Measurements from ENCODE around the gene PCCB.
"Not testable (repeated sequence)": the region's sequence is repeated elsewhere in the genome, so short reads cannot be mapped to it uniquely, and the experiment has no call there.

Gene PCCB

DNA sequence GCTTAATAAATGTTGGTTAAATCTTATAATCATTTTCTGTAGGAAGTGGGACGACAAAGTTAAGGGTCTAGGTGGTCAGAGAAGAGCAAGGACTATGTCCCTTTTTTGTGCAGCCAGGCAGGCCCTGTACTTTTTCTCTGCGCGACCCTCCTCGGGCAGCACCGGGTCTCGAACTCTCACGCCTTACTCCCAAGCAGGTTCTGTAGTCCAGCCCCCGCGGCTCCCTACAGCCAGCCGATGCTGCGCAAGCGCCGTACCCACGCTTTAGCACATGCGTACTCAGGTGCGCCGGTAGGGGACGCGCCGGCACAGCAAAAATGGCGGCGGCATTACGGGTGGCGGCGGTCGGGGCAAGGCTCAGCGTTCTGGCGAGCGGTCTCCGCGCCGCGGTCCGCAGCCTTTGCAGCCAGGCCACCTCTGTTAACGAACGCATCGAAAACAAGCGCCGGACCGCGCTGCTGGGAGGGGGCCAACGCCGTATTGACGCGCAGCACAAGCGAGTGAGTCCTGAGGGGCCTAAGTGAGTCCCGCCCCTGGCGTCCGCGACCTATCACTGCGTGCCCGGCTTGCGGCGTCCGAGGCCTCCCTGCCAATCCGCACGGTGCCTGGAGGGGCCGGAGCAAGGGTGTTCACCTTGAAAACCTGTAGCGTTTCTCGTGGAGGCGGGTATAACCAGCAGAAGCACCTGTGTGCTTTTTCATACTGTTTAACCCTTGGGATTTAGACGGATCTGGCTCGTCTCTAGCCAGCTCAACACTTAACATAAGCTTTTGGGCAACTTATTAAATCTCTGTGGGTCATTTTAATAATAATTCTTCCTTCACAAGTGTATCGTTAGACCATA lies at the start of gene PCCB:
PCCB (plus strand) TSS at position 282 of the 844 bp plus-strand sequence; CDS start at position 318, 36 bp downstream.
- peak within 1 kb of the TSS; percentile 63 for H3K4me3 ChIP-seq (ENCODE audit: low read depth, low read length)
- peak; percentile 79 for DNase-seq (ENCODE audit: low read depth)

DNA sequence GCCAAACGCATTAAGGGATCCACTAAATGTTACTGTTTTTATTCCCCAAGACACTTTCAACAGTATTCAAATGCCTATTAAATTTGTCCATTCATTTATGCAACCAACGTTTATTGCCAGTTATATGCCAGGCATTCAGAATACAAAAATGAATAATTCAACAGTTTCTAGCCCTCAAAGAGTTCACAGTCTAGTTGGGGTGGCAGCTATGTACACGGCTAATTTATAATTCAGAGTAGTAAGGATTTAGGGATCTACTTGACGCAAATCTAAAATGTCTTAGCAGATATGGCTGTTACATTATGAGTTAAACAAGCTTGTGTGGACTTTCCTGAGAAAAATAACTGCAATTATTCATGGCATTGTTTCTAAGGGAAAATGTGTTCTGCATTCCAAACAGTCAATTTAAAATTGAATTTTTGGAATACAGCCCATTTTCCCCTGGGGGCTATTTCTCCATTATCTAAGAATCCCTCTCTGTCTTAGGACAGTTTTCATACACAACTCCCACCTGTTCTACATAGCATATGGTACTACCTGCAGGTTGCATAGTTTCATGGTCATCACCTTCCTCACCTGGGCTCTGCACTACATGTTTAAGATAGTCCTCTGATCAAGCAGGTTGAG lies 42.5 kb upstream of the PCCB start:
- no peak overlapping the region for H3K4me3 ChIP-seq (ENCODE audit: low read depth, low read length)
- no peak for DNase-seq (ENCODE audit: low read depth)

DNA sequence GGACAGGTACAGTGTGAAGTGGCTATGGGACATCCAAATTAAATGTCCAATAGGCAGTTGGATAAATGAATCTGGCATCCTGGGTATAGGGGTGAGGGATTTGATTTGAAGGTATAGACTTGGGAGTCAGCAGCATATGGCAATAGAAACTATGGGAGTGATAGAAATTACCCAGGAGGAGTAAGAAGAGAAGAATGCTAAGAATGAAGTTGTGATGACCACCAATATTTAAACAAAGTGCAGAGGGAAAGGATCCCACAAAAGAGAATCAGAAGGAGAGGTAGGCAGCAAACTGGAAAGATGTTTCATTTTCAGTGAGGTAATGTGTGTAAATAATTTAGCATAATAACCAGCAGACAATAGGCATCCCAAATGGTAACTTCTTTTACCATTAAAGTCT lies 40.2 kb upstream of the PCCB start:
- DNase-seq (ENCODE audit: low read depth) = no peak
- no peak overlapping the region for H3K4me3 ChIP-seq (ENCODE audit: low read depth, low read length)

DNA sequence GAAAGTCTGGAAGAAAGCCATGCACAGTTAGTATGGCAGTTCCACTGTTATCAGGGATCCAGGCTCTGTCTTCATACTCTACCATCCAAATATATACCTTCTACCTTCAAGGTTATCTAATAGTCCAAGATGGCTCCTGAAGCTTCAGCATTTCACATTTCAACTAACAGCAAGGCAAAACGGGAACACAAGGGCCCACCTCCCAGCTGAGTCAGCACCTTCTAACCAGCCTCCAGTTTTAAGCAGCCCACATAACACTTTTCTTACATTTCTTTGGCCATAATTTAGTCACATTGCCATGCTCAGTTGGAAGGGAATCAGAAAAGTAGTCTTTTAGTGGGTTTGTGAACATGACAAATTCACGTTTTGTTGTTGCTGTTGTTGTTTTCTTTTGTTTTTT lies 38.6 kb upstream of the PCCB start:
- H3K4me3 ChIP-seq (ENCODE audit: low read depth, low read length) = no peak overlapping the region
- DNase-seq (ENCODE audit: low read depth) = no peak

GRCh38 chr3:136222746-136223145 lies 27.4 kb upstream of the PCCB start:
- not testable (repeated sequence) for DNase-seq (ENCODE audit: low read depth); H3K4me3 ChIP-seq (ENCODE audit: low read depth, low read length)

DNA sequence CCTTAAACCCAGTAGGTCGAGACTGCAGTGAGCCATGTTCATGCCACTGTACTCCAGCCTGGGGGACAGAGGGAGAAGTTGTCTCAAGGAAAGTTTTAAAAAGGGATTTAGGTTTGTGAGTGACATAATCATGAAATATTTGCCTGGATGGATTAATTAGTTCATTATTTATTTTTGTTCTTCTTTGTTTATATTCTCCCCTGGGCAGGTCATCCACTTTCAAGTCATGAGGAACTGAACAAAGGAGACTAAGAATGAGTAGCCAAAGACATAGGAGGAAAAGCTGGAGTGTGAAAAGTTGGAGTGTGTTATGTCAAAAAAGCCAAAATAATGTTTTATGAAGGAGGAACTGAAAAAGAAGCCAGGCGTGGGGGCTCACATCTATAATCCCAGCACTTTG lies 17.7 kb upstream of the PCCB start:
- H3K4me3 ChIP-seq (ENCODE audit: low read depth, low read length) = no peak overlapping the region
- DNase-seq (ENCODE audit: low read depth) = no peak

GRCh38 chr3:136235545-136235944 lies 14.6 kb upstream of the PCCB start:
- no peak for DNase-seq (ENCODE audit: low read depth)
- H3K4me3 ChIP-seq (ENCODE audit: low read depth, low read length) = no peak overlapping the region

GRCh38 chr3:136236109-136236508 lies 14.0 kb upstream of the PCCB start:
- no peak overlapping the region for H3K4me3 ChIP-seq (ENCODE audit: low read depth, low read length)
- no peak for DNase-seq (ENCODE audit: low read depth)

DNA sequence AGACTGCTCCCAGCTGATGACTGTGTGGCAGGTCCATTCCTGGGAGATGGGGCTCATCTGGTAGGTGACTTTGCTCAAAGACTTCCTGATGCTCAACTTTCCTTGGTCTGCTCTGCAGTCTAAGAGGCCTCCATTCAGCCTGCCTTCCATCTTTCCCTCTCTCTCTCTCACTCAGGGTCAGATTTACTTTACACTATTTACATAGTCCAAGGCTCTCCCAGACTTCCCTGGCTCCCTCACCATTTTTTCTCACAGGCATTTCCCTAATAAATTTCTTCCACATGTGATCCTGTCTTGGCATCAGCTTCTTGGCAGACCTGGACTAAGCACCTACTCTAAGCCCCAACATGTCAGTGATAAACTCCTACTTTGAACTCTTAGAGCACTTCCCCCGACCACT lies 13.0 kb upstream of the PCCB start:
- H3K4me3 ChIP-seq (ENCODE audit: low read depth, low read length) = no peak overlapping the region
- DNase-seq (ENCODE audit: low read depth) = no peak

DNA sequence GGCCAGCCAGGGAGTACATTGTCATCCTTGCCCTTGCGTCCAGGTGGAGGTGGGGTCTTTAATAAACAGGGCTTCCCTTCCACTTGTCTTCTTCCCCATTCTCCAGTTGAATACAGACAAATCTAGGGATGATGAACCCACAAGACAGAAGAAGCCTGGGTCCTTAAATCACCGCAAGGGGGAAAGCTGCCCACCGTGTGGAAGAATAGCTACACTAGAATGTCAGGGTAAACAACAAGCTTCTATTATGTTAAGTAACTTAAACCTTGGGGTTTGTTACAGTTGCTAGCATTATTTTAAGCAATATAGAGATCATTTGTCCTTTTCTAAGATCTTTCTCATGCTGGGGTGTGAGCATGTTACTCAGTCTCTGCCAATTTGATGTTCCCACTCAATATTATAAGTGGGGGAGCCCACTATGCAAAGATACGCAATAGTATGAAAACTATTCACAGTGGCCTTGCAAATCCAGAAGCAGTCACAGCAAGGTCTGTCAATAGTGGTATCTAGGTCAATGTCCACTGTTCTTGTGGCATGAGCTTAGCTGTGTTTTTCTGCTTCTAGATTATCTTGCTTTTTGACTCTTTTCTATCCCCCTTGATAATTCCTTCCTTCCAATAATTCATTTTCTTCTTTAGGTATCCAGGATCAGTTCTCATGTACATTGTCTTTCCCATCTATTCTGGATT lies 12.0 kb upstream of the PCCB start:
- H3K4me3 ChIP-seq (ENCODE audit: low read depth, low read length) = no peak overlapping the region
- DNase-seq (ENCODE audit: low read depth) = no peak

DNA sequence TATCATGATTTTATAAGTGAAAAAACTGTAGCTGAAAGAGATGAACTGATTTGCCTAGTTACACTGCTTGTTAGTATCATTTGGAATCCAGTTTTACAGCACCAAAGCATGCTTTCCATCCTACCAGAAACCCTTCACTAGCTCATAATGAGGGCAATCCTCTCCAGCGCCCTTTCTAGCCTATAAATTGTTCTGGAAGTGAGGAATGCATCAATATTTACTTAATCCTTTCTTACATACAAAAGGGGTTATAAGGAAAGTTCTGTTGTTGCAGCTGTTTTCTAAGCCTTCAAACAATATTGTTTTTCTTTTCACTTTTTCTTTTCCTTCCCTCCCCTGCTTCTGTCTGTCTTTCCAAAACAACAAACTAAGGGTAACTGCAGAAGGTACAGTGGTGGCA lies 11.0 kb upstream of the PCCB start:
- H3K4me3 ChIP-seq (ENCODE audit: low read depth, low read length) = no peak overlapping the region
- DNase-seq (ENCODE audit: low read depth) = no peak

DNA sequence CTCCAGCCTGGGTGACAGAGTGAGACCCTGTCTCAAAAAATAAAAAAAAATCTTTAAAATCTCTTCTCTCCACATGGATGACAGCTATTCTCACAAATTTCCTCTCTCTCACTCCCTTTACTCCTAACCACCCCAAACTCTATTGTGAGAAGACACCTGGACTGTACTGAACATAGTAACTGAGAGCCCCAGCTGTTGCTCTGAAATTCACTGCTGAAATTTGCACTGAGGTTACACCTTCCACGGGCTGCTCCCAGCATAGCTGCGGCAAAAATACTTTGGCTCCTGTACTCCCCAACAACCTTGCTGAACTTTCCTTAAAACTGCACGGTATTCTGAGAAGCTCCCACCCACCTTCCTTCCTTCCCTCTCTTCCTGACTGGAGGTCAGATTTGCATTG lies 4.4 kb upstream of the PCCB start:
- H3K4me3 ChIP-seq (ENCODE audit: low read depth, low read length) = no peak overlapping the region
- no peak for DNase-seq (ENCODE audit: low read depth)

- DNase-seq (ENCODE audit: low read depth) = no peak
These were observed 2.7 kb upstream of the PCCB start for GRCh38 chr3:136247436-136247835.

DNA sequence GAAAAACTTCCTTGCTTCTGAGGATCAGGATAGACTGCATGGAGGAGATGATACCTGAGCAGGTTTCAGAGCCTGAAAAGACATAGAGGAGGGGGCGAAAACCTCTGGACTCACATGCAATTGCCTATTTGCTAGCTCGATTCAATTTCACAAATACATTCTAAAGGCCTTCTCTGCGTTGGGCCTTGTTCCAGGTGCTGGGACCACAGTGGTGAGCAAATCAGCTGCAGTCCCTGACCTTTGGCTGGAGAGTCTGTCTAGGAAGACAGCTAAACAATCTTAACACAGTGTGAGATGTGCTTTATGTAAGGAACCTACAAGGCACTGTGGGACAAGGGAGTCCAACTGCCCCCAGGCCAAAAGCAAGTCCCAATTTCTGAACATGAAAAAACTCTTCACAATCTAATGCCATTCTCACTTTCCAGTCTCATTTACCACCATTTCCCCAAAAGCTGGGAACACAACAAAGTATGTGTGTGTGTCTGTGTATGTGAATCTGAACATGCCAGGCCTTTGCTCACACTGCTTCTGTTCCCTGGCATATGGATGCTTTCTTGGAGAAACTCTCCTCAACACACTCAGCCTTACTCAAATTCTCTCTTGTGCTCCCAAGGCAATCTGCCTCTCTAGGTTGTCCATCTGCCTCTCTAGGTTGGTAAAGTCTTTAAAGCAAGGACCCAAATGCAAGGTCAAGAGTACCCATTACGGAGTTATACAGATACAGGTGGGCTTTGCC lies 2.1 kb upstream of the PCCB start:
- H3K4me3 ChIP-seq (ENCODE audit: low read depth, low read length) = no peak overlapping the region
- DNase-seq (ENCODE audit: low read depth) = no peak

More at GRCh38 chr3:136247436-136247835, 2.7 kb upstream of the PCCB start:
- no peak overlapping the region for H3K4me3 ChIP-seq (ENCODE audit: low read depth, low read length)

GRCh38 chr3:136249091-136249490 lies 1.0 kb upstream of the PCCB start:
- DNase-seq (ENCODE audit: low read depth) = no peak
- no peak overlapping the region for H3K4me3 ChIP-seq (ENCODE audit: low read depth, low read length)

- no peak for DNase-seq (ENCODE audit: low read depth)
- peak overlapping the region; percentile 63 for H3K4me3 ChIP-seq (ENCODE audit: low read depth, low read length)
These were observed 547 bp upstream of the PCCB start for GRCh38 chr3:136249593-136249992.

DNA sequence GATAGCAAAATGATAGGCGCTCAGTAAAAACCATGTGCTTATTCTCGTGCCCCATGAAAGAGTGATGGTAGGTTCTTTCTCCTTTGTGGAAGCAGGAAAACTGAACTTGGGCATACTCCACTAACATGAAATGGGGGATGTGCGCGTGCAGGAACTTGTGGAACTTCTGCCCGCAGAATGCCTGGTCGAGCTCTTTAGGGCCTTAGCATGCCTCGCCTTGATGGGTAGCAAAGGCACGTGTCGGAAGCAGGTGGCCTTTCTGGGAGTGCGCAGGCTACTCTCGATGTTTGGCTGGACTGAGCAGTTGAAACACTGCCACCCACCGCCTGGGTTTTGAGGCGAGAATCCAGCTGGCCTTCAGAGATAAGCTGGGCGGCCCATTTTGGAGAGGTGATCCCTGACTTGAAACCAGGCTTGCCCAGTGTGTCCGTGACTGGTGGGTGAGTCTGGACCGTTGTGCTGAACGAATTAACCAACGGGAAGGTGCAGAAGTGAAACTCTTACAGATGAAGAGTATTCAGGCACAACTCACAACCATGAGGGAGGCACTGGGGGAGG lies 842 bp downstream of the PCCB start:
- H3K4me3 ChIP-seq (ENCODE audit: low read depth, low read length) = peak overlapping the region; percentile 63

GRCh38 chr3:136251511-136251910 lies 1.4 kb downstream of the PCCB start:
- H3K4me3 ChIP-seq (ENCODE audit: low read depth, low read length) = no peak overlapping the region

More for the DNA sequence above, 842 bp downstream of the PCCB start:
- DNase-seq (ENCODE audit: low read depth) = no peak

GRCh38 chr3:136255672-136256406 lies 5.7 kb downstream of the PCCB start:
- no peak overlapping the region for H3K4me3 ChIP-seq (ENCODE audit: low read depth, low read length)
- no peak for DNase-seq (ENCODE audit: low read depth)

More at GRCh38 chr3:136251511-136251910, 1.4 kb downstream of the PCCB start:
- DNase-seq (ENCODE audit: low read depth) = no peak
